Esophagus squamous epithelium (tissue), 5 donors: ENCODE results near the gene AGRP. TPM values are rescaled to one million over a fixed set of nuclear protein-coding genes. Genes with fewer than 3 reads are reported as not detected.

ENCODE experiments used
- DNase-seq: peaks from one replicate; lab custom pipeline; 2025; lab: John Stamatoyannopoulos, UW
- H3K27ac ChIP-seq, 4 donors: fragments of 200-600 bp; sonication (generic); one replicate each; pipeline ENCODE4 v1.5.1; 2016 to 2019; ENCODE audit warnings: mild to moderate bottlenecking in 1 of 4
- H3K27me3 ChIP-seq, 4 donors: fragments of 200-600 bp; sonication (generic); 1 replicate in 3 of 4; 2 replicates in 1 of 4; pipeline versions ENCODE4 v1.5.1 to v1.6.0; 2017 to 2021; ENCODE audit warnings: antibody characterized with exemption in 1 of 4
- H3K36me3 ChIP-seq, 3 donors: fragments of 200-600 bp; sonication (generic); one replicate each; pipeline ENCODE4 v1.5.1; 2016 to 2019
- H3K4me1 ChIP-seq, 3 donors: fragments of 200-600 bp; sonication (generic); one replicate each; pipeline ENCODE4 v1.5.1; 2017 to 2019
- H3K4me3 ChIP-seq, 4 donors: fragments of 200-600 bp; sonication (generic); 1 replicate in 3 of 4; 2 replicates in 1 of 4; pipeline ENCODE4 v1.5.1; 2016 to 2019; ENCODE audit warnings: mild to moderate bottlenecking in 2 of 4, moderate library complexity in 1 of 4
- H3K9me3 ChIP-seq, 3 donors: fragments of 200-600 bp; sonication (generic); one replicate each; pipeline ENCODE4 v1.5.1; 2016 to 2019
- POLR2A ChIP-seq, 4 donors: fragments of 450-650 bp; IDR thresholded peaks; one replicate each; pipeline ENCODE4 v1.6.1; 2017; ENCODE audit warnings: antibody characterized with exemption in 4 of 4, mild to moderate bottlenecking in 4 of 4, moderate library complexity in 3 of 4
- WGBS, 2 donors: methylation state at CpG; one replicate each; pipeline ENCODE4 v1.1.5; 2018; 5-methylcytosine and 5-hydroxymethylcytosine counted together
- intact Hi-C: fragments of 100-400 bp; cut with DNase I; formaldehyde crosslinking; loops from one replicate; pipeline ENCODE4 v1.15.0; 2022
- total RNA-seq, 4 donors: library from RNA; depleted of rRNA; stranded (reverse); fragments of >200 nt; gene quantifications; one replicate each; pipeline ENCODE4 v1.1.0, GENCODE V29; 2016
- TF ChIP-seq, protein P1 (sequence below), 6 experiments: fragments of 450-650 bp in 4 of 6; fragments of 200-600 bp in 2 of 6; sonication (generic) in 2 of 6; IDR thresholded peaks; one replicate each; pipeline ENCODE4 v1.5.1; 2016 to 2019; ENCODE audit warnings: antibody characterized with exemption in 6 of 6, mild to moderate bottlenecking in 4 of 6, moderate library complexity in 4 of 6
- donor health status: DM: yes; HTN: yes; CAD: no.

AGRP gene
- total RNA-seq, 4 donors from 2014 or later, result not detected

DNA sequence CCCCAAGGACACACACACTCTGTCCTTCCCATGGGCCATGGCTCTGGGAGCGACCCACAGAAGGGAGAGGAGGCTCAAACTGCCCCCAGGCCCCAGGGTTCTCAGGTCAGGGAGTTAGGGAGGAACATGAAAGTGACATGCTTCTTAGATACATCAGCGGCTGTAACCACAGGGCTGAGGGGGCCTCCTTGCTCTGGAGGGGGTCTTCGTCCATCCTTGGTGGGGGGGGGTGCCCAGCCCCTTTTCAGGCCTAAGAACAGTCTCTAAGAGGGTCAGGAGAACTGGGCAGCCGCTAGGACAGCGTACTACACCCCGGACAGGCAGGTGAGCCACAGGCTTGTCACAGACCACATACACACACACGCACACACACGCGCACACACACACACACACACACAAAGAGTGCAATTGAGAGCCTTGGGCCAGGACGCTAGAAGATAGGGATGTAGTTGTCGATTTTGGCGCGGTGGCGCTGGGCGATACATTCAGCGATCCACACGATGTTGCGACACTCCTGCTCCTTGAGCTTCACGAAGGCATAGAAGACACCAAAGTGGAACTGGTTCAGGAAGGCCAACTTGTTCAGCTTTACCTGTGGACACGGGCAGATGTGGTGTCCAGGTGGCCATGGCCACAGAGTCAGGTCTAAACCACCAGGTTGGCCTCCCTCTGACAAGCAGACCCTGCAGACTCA lies 45.1 kb downstream of the AGRP start:
- TF ChIP-seq, protein P1, sequence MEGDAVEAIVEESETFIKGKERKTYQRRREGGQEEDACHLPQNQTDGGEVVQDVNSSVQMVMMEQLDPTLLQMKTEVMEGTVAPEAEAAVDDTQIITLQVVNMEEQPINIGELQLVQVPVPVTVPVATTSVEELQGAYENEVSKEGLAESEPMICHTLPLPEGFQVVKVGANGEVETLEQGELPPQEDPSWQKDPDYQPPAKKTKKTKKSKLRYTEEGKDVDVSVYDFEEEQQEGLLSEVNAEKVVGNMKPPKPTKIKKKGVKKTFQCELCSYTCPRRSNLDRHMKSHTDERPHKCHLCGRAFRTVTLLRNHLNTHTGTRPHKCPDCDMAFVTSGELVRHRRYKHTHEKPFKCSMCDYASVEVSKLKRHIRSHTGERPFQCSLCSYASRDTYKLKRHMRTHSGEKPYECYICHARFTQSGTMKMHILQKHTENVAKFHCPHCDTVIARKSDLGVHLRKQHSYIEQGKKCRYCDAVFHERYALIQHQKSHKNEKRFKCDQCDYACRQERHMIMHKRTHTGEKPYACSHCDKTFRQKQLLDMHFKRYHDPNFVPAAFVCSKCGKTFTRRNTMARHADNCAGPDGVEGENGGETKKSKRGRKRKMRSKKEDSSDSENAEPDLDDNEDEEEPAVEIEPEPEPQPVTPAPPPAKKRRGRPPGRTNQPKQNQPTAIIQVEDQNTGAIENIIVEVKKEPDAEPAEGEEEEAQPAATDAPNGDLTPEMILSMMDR (IDR thresholded peaks at IDR 0.05), result no peak
- no peak for TF ChIP-seq POLR2A (IDR thresholded peaks at IDR 0.05)
- peaks cover 14 to 74% (median 27%) of the 10 kb centered on the region in 3 donors for H3K36me3 ChIP-seq
- peaks cover 10 to 41% (median 15%) of the 10 kb centered on the region in 3 donors for H3K4me1 ChIP-seq
- no peaks in the 10 kb centered on the region for H3K9me3 ChIP-seq
- no peak overlapping the region for H3K27ac ChIP-seq
- no peak overlapping the region for H3K4me3 ChIP-seq
- WGBS, 2 donors, result 91 to 96% methylated on average over 16 of the region's 20 CpGs
- intact Hi-C loops, result no loop called here
- H3K27me3 ChIP-seq, result no peaks in the 10 kb centered on the region
- no peak for DNase-seq

- 50 to 90% methylated on average over 2 to 3 of the region's 4 CpGs for WGBS, 2 donors
- Histone ChIP-seq H3K4me1 (peaks cover 5 to 41% (median 15%) of the 10 kb centered on the region in 3 donors), H3K4me3 (no peak overlapping the region), H3K27me3 (no peaks in the 10 kb centered on the region), H3K36me3 (peaks cover 6 to 67% (median 27%) of the 10 kb centered on the region in 3 donors), H3K27ac (no peak overlapping the region), H3K9me3 (no peaks in the 10 kb centered on the region)
- DNase-seq, result no peak
- intact Hi-C loops, result no loop called here
- TF ChIP-seq, protein P1 (IDR thresholded peaks at IDR 0.05), result no peak
- TF ChIP-seq POLR2A (IDR thresholded peaks at IDR 0.05), result no peak
Measured at GRCh38 chr16:67437513-67437912, 45.8 kb downstream of the AGRP start.

GRCh38 chr16:67436640-67437193 lies 46.6 kb downstream of the AGRP start:
- no peak for TF ChIP-seq POLR2A (IDR thresholded peaks at IDR 0.05)
- TF ChIP-seq, protein P1 (IDR thresholded peaks at IDR 0.05), result no peak
- Histone ChIP-seq H3K4me1 (peaks cover 7 to 41% (median 17%) of the 10 kb centered on the region in 3 donors), H3K9me3 (no peaks in the 10 kb centered on the region), H3K4me3 (no peak overlapping the region), H3K36me3 (peaks cover 6 to 59% (median 27%) of the 10 kb centered on the region in 3 donors), H3K27me3 (no peaks in the 10 kb centered on the region), H3K27ac (no peak overlapping the region)
- intact Hi-C loops, result no loop called here
- WGBS, 2 donors, result 91 to 93% methylated on average over 7 to 17 of the region's 23 CpGs
- DNase-seq, result no peak

DNA sequence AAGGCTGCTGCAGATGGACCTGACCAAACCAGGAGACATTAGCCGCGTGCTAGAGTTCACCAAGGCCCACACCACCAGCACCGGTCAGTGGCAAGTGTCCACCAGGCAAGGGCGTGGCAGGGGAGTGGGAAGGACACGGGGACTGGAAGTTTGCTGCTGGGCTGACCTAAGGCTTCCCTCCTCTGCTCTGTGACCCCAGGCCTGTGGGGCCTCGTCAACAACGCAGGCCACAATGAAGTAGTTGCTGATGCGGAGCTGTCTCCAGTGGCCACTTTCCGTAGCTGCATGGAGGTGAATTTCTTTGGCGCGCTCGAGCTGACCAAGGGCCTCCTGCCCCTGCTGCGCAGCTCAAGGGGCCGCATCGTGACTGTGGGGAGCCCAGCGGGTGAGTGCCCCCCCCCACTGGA lies 47.6 kb downstream of the AGRP start:
- Histone ChIP-seq H3K9me3 (no peaks in the 10 kb centered on the region), H3K4me1 (peaks cover 11 to 40% (median 19%) of the 10 kb centered on the region in 3 donors), H3K36me3 (peaks cover 6 to 55% (median 27%) of the 10 kb centered on the region in 3 donors), H3K27ac (no peak overlapping the region), H3K4me3 (no peak overlapping the region), H3K27me3 (no peaks in the 10 kb centered on the region)
- no peak for TF ChIP-seq POLR2A (IDR thresholded peaks at IDR 0.05)
- TF ChIP-seq, protein P1 (IDR thresholded peaks at IDR 0.05), result no peak
- no peak for DNase-seq
- WGBS, 2 donors, result 97% methylated on average over 6 of the region's 16 CpGs; no CpG with 5 or more reads in 1 of the 2 donors
- intact Hi-C loops, result no loop called here

GRCh38 chr16:67433131-67433719 lies 50.1 kb downstream of the AGRP start:
- intact Hi-C loops, result no loop called here
- TF ChIP-seq, protein P1 (IDR thresholded peaks at IDR 0.05), result no peak
- no peak for TF ChIP-seq POLR2A (IDR thresholded peaks at IDR 0.05)
- DNase-seq, result no peak
- Histone ChIP-seq H3K9me3 (no peaks in the 10 kb centered on the region), H3K4me1 (peaks cover 20 to 50% (median 27%) of the 10 kb centered on the region in 3 donors), H3K27ac (no peak overlapping the region), H3K36me3 (peaks cover 6 to 30% (median 12%) of the 10 kb centered on the region in 3 donors), H3K4me3 (no peak overlapping the region), H3K27me3 (peaks cover 0 to 18% (median 0%) of the 10 kb centered on the region in 4 donors)
- 72 to 90% methylated on average over 2 to 3 of the region's 5 CpGs for WGBS, 2 donors
